ENCODE measurements around the gene CDA. TPM values are rescaled to one million over a fixed set of nuclear protein-coding genes. Genes with fewer than 3 reads are reported as not detected.

The CDA gene
- total and polyA plus RNA-seq, 2 donors (not counting 3 experiments of a cell fraction or from before 2014, with no cell fraction given): 0.35 to 1.9 TPM

- Histone ChIP-seq H3K9me1 (replicated peaks; ENCODE audit: control insufficient read depth, extremely low read depth, insufficient read depth, low read length) (no peaks in the 10 kb centered on the region), H3K9ac (replicated peaks; ENCODE audit: extremely low read depth, insufficient read depth, low read length) (no peak overlapping the region), H3K4me2 (ENCODE audit: insufficient read depth, low read length) (no peak overlapping the region), H3K79me2 (ENCODE audit: control insufficient read depth, insufficient read depth, low read length) (no peaks in the 10 kb centered on the region), H3K27ac (ENCODE audit: insufficient read depth, low read depth, low read length) (no peak overlapping the region), H3K4me3 (replicated peaks in 1 of 3; ENCODE audit: insufficient read depth in 1 of 3, low read depth in 1 of 3, low read length in 3 of 3) (no peak overlapping the region), H3K9me3 (replicated peaks; ENCODE audit: control insufficient read depth, insufficient read depth, low read length) (no peaks in the 10 kb centered on the region), H3K36me3 (ENCODE audit: control insufficient read depth in 2 of 2, extremely low read depth in 1 of 2, insufficient read depth in 2 of 2, low read length in 2 of 2) (no peaks in the 10 kb centered on the region), H3K27me3 (ENCODE audit: control insufficient read depth in 2 of 2, insufficient read depth in 2 of 2, low read length in 2 of 2) (peaks cover 2 to 6% of the 10 kb centered on the region in 2 experiments), H3K4me1 (ENCODE audit: control insufficient read depth, extremely low read depth, insufficient read depth, low read length) (peaks cover 4% of the 10 kb centered on the region), H4K20me1 (replicated peaks; ENCODE audit: control insufficient read depth, extremely low read depth, insufficient read depth, low read length) (no peaks in the 10 kb centered on the region), H2AFZ (ENCODE audit: low read depth, low read length) (no peak overlapping the region)
- dilution Hi-C loops (cut with MboI; ENCODE audit: extremely low pct_ligation_motif_present, low sequenced_read_pairs) (no loop called here), intact Hi-C loops (cut with micrococcal nuclease) (no loop called here)
- ChIA-PET CTCF (interaction anchor here (2.2 to 2.4 kb wide), 2 partner anchors 12 to 20 kb away, joined by 8 to 12 read pairs; no protein-coding TSS in a partner anchor), POLR2A (no interaction called here)
- no peak for TF ChIP-seq POLR2A (IDR thresholded peaks at IDR 0.05; ENCODE audit: low read depth, low read length)
- TF ChIP-seq FOS (IDR thresholded peaks at IDR 0.05; ENCODE audit: borderline replicate concordance, insufficient read depth, low read length): no peak
- TF ChIP-seq MYC (IDR thresholded peaks at IDR 0.05; ENCODE audit: low read depth, low read length): no peak
- no peak for TF ChIP-seq JUN (IDR thresholded peaks at IDR 0.05; ENCODE audit: borderline replicate concordance, insufficient read depth, insufficient read length, low read depth)
- no peak for TF ChIP-seq CTCF (IDR thresholded peaks at IDR 0.05; ENCODE audit: extremely low read depth in 1 of 2, insufficient read depth in 1 of 2, low read depth in 1 of 2, low read length in 2 of 2)
- no peak for TF ChIP-seq MAX (IDR thresholded peaks at IDR 0.05; ENCODE audit: insufficient read depth, insufficient read length)
- no peak for TF ChIP-seq GATA2 (IDR thresholded peaks at IDR 0.05; ENCODE audit: insufficient read depth, insufficient read length, low read depth, low read length)
- no peak for TF ChIP-seq EZH2 (IDR thresholded peaks at IDR 0.05; ENCODE audit: borderline replicate concordance, low read depth, low read length, severe bottlenecking)
- no peak for TF ChIP-seq POLR2AphosphoS5 (IDR thresholded peaks at IDR 0.05; ENCODE audit: insufficient read depth, low read depth, low read length)
- FAIRE-seq: no peak
- BruUV-seq (replicated peaks): no TSS peak
- DNase-seq (ENCODE audit: low read depth, low spot score): no peak
These were observed 5.8 kb downstream of the CDA start for GRCh38 chr1:20594746-20595145.
